Left ventricle myocardium inferior (tissue), 1 donor: Measurements from ENCODE around the gene UQCC2. TPM values are rescaled to one million over a fixed set of nuclear protein-coding genes. Genes with fewer than 3 reads are reported as not detected.

Experiments used
- DNase-seq: peaks from one replicate; pipeline ENCODE4 v3.0.0-alpha.2; 2020
- H3K27ac ChIP-seq: fragments of 200-600 bp; replicated peaks from 2 replicates; pipeline ENCODE4 v1.8.0; 2021
- H3K27me3 ChIP-seq: fragments of 200-600 bp; 2 replicates; pipeline ENCODE4 v1.8.0; 2021; ENCODE audit warnings: low read depth
- H3K36me3 ChIP-seq: fragments of 200-600 bp; 2 replicates; pipeline ENCODE4 v1.8.0; 2021
- H3K4me1 ChIP-seq: fragments of 200-600 bp; 2 replicates; pipeline ENCODE4 v1.8.0; 2021
- H3K4me3 ChIP-seq: fragments of 200-600 bp; 2 replicates; pipeline ENCODE4 v1.8.0; 2021; ENCODE audit warnings: mild to moderate bottlenecking, moderate library complexity
- H3K9me3 ChIP-seq: fragments of 200-600 bp; replicated peaks from 2 replicates; pipeline ENCODE4 v1.8.0; 2021
- intact Hi-C: fragments of 100-400 bp; cut with micrococcal nuclease; formaldehyde crosslinking; loops from one replicate; pipeline ENCODE4 v1.11.0; 2022
- total RNA-seq: library from RNA; stranded (reverse); fragmentation: NEBNext Ultra II Directional; extraction: Animal tissue kit (Norgen Biotek cat#: 25700); gene quantifications from one replicate; pipeline ENCODE4 v1.2.1, GENCODE V29; 2021
- TF ChIP-seq, protein P1 (sequence below): fragments of 200-600 bp; IDR thresholded peaks from 2 replicates; pipeline ENCODE4 v1.8.0; 2021; ENCODE audit warnings: antibody characterized with exemption, mild to moderate bottlenecking, borderline replicate concordance
- donor health status: DM: no; HTN: yes; CAD: no; lungs with severe emphysema.

The UQCC2 gene
- total RNA-seq, 1 donor from 2014 or later, result 199 TPM

DNA sequence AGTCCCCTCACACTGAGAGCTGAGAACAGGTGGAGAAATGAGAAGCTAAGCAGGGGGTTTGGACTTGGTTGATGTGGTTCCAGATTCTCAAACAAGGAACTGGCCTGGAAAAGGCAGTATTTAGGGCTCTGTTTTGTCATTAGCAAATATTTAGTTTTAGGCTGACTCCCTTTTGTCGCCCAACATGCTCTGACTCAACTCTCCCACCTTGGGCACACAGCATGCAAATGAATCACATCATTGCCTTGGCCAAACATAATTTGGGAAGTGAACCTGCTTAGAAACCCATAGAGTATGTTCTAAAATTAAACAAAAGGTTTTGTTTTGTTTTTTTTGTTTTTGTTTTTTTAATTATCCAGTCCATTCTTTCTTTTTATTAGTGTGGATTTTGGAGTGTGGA, 9.5 kb upstream of the UQCC2 start:
- no peak for DNase-seq
- H3K27ac ChIP-seq, result no peak overlapping the region
- H3K27me3 ChIP-seq, result no peaks in the 10 kb centered on the region
- no peaks in the 10 kb centered on the region for H3K9me3 ChIP-seq
- no peak overlapping the region for H3K4me3 ChIP-seq
- TF ChIP-seq, protein P1, sequence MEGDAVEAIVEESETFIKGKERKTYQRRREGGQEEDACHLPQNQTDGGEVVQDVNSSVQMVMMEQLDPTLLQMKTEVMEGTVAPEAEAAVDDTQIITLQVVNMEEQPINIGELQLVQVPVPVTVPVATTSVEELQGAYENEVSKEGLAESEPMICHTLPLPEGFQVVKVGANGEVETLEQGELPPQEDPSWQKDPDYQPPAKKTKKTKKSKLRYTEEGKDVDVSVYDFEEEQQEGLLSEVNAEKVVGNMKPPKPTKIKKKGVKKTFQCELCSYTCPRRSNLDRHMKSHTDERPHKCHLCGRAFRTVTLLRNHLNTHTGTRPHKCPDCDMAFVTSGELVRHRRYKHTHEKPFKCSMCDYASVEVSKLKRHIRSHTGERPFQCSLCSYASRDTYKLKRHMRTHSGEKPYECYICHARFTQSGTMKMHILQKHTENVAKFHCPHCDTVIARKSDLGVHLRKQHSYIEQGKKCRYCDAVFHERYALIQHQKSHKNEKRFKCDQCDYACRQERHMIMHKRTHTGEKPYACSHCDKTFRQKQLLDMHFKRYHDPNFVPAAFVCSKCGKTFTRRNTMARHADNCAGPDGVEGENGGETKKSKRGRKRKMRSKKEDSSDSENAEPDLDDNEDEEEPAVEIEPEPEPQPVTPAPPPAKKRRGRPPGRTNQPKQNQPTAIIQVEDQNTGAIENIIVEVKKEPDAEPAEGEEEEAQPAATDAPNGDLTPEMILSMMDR, result no peak
- H3K36me3 ChIP-seq, result peaks cover 15% of the 10 kb centered on the region
- peaks cover 59% of the 10 kb centered on the region for H3K4me1 ChIP-seq
- intact Hi-C loops, result no loop called here

DNA sequence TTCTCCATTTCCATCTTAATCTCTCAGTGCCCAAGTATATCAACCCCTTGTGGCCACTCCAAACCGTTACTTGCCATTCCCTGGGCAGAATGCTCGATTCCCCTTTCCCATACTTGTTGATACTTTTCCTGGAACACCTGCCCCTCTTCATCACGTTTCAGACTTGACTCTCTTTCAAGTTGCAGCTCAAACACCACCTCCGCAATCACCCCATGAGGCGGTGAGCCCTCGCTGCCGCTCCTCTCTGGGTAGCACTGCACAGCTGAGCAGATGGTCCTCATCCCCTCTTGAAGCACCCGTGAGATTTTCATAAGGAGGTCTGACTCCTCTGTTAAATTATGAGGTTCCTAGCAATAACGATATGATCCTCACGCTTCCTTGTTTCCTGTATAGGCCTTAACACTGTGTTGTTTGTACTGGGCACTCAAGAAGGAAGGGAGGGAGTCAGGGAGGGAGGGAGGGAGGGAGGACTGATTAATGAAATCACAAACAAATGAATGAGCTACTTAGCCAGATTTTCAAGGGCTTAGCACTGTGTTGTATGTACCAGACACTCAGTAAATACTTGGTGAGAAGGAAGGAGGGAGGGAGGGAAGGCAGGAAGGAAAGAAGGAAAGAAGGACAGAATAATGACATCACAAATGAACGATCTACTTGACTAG, 8.0 kb upstream of the UQCC2 start:
- TF ChIP-seq, protein P1, result no peak
- DNase-seq, result no peak
- H3K4me1 ChIP-seq, result peaks cover 55% of the 10 kb centered on the region
- H3K36me3 ChIP-seq, result peaks cover 7% of the 10 kb centered on the region
- H3K9me3 ChIP-seq, result no peaks in the 10 kb centered on the region
- no peaks in the 10 kb centered on the region for H3K27me3 ChIP-seq
- intact Hi-C loops, result no loop called here
- H3K27ac ChIP-seq, result peak overlapping the region; percentile 12
- H3K4me3 ChIP-seq, result no peak overlapping the region

DNA sequence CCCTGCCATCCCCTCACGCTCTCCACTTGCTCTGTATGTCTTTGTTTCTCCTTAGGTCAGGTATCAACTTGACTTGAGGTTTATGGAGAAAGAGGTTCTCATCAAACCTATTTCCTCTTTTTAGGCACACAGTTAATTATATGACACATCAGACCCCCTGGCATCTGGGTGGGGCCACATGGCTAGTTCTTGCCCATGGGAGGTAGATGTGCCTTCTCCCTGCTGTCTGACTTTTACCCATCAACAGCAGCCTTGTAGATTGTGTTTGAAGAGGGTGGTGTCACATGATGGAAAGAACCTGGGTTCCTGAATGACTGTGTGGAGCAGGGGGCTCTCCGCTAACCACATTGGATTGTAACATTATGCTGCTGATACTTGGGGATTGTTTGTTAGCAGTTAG, 7.2 kb upstream of the UQCC2 start:
- intact Hi-C loops, result no loop called here
- H3K4me3 ChIP-seq, result no peak overlapping the region
- TF ChIP-seq, protein P1, result no peak
- no peaks in the 10 kb centered on the region for H3K9me3 ChIP-seq
- peaks cover 48% of the 10 kb centered on the region for H3K4me1 ChIP-seq
- peaks cover 7% of the 10 kb centered on the region for H3K36me3 ChIP-seq
- no peaks in the 10 kb centered on the region for H3K27me3 ChIP-seq
- no peak for DNase-seq
- H3K27ac ChIP-seq, result peak overlapping the region; percentile 58

DNA sequence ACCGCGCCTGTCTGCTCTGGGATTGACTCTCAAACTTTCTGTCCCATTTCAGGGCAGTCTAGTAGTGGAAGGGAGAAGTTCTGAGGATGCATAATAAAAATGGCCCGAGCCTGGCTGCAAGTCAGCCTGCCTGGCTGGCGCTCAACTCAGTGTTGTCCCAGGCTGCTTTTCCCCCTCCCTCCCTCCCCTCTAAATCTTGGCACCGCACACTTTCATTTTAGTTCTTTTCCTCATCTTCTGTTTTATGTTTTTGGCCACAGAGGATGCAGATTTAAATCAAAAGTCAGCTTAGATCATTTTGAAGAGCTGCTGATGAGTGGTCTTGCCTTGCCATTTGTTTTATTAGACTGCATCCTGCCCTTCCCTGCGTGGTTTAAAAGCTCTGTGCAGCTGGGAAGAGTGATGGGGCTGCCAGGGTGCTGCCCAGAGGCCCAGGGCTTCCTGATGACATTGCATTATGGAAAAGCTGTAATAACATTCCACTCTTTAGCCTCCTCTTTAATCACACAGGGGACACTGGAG, 6.5 kb upstream of the UQCC2 start:
- DNase-seq, result no peak
- intact Hi-C loops, result no loop called here
- H3K27ac ChIP-seq, result peak overlapping the region; percentile 58

DNA sequence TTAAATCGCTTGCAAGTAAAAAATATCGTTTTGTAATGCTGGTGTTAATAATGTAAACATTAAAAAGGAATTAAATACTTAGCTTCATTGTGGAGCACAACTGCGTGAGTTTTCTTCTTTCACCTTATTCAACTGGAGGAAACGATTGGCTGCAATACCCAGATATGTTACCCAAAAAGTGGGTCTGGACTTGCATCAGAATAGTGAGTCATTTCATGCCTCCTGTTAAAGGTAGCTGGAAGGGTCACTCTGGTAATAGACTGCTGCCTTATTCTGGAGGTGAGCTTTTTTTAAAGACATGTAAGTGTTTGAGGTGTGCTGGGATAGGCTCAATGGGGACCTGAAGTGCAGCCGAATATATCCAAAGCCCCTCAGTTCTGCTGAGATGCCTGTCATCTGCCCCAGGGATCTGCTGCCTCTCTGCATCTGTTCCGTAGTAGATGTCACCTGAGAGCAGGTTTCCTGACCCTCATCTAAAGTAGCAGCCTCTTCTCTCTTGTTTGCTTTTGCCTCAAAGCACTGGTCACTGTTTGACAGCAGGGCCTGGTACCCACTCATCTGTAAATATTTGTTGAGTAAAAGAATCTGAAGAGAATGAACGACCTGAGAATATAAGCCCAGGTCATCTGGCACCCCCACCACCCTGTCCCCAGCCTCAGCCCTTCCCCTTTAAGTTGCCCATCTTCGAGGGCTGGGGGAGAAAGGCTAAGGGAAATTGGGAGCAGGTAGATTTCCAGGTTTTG, 5.6 kb upstream of the UQCC2 start:
- H3K27ac ChIP-seq, result peak overlapping the region; percentile 58
- H3K4me3 ChIP-seq, result no peak overlapping the region
- DNase-seq, result no peak
- no peaks in the 10 kb centered on the region for H3K9me3 ChIP-seq
- no peaks in the 10 kb centered on the region for H3K36me3 ChIP-seq
- peaks cover 35% of the 10 kb centered on the region for H3K4me1 ChIP-seq
- TF ChIP-seq, protein P1, result no peak
- H3K27me3 ChIP-seq, result no peaks in the 10 kb centered on the region
- intact Hi-C loops, result no loop called here

More for the DNA sequence above, 6.5 kb upstream of the UQCC2 start:
- Histone ChIP-seq H3K4me3 (no peak overlapping the region), H3K4me1 (peaks cover 42% of the 10 kb centered on the region), H3K36me3 (no peaks in the 10 kb centered on the region), H3K9me3 (no peaks in the 10 kb centered on the region), H3K27me3 (no peaks in the 10 kb centered on the region)
- TF ChIP-seq, protein P1, result no peak
